Renal pelvis (tissue), 12 donors: ENCODE measurements around the gene SPATA31D1. TPM values are rescaled to one million over a fixed set of nuclear protein-coding genes. Genes with fewer than 3 reads are reported as not detected.
"Not testable (repeated sequence)": the region's sequence is repeated elsewhere in the genome, so short reads cannot be mapped to it uniquely, and the experiment has no call there.

ENCODE experiments used
- DNase-seq: peaks from one replicate; pipeline ENCODE4 v3.0.0-alpha.2; 2013
- long read RNA-seq, 16 experiments: transcript quantifications; one replicate each; lab custom pipeline, GENCODE V29; 2026
- polyA plus RNA-seq, 3 donors: library from polyadenylated mRNA; unstranded; fragments of 120-200 nt; gene quantifications; one replicate each; pipeline ENCODE4 v1.2.1, GENCODE V29; 2013; ENCODE audit not compliant: insufficient read length in 3 of 3

SPATA31D1 gene
- polyA plus RNA-seq, result not detected
- long read RNA-seq, donor 1, result 0 reads
- long read RNA-seq, donor 2, result 0 reads
- long read RNA-seq, donor 3, result 0 reads
- long read RNA-seq, donor 4, result 0 reads
- long read RNA-seq, donor 5, result 0 reads
- long read RNA-seq, donor 6, result 0 reads
- long read RNA-seq, donor 7, result 0 reads
- long read RNA-seq, donor 8, result 0 reads
- long read RNA-seq, donor 9, result 0 reads
- long read RNA-seq, donor 10, result 0 reads
- long read RNA-seq, donor 11, result 0 reads
- long read RNA-seq, donor 12, result 0 reads
- long read RNA-seq, donor 13, result 0 reads
- long read RNA-seq, donor 14, result 0 reads
- long read RNA-seq, donor 15, result 0 reads
- long read RNA-seq, donor 16, result 0 reads

- not testable (repeated sequence) for DNase-seq
Observed at GRCh38 chr9:81988472-81988871, at the start of gene SPATA31D1. Gene SPATA31D1, plus strand, starts transcription at chr9:81988772. Its CDS starts 47 bp downstream, at chr9:81988819.

- not testable (repeated sequence) for DNase-seq
Observed at GRCh38 chr9:81943393-81943792, 45.2 kb upstream of the SPATA31D1 start, which contains the start of gene SPATA31D3. Gene SPATA31D3, plus strand, starts transcription at chr9:81943500. Its CDS starts 86 bp downstream, at chr9:81943586.

- not testable (repeated sequence) for DNase-seq
Observed at GRCh38 chr9:81948650-81949049, 39.9 kb upstream of the SPATA31D1 start.

GRCh38 chr9:81953096-81953495 lies 35.5 kb upstream of the SPATA31D1 start:
- DNase-seq, result no peak

- no peak for DNase-seq
Observed at GRCh38 chr9:81955625-81956024, 32.9 kb upstream of the SPATA31D1 start.

GRCh38 chr9:81964218-81965171 lies 24.1 kb upstream of the SPATA31D1 start:
- DNase-seq, result no peak

- DNase-seq, result no peak
Observed at GRCh38 chr9:81968026-81968425, 20.5 kb upstream of the SPATA31D1 start.

GRCh38 chr9:81969971-81970370 lies 18.6 kb upstream of the SPATA31D1 start:
- no peak for DNase-seq

GRCh38 chr9:81971727-81972126 lies 16.8 kb upstream of the SPATA31D1 start:
- DNase-seq, result no peak

GRCh38 chr9:81974764-81975163 lies 13.8 kb upstream of the SPATA31D1 start:
- DNase-seq, result no peak

- no peak for DNase-seq
Observed at GRCh38 chr9:81976351-81976750, 12.2 kb upstream of the SPATA31D1 start.

- DNase-seq, result no peak
Observed at GRCh38 chr9:81979196-81979595, 9.4 kb upstream of the SPATA31D1 start.

- no peak for DNase-seq
Observed at GRCh38 chr9:81980568-81980967, 8.0 kb upstream of the SPATA31D1 start.

GRCh38 chr9:81981883-81982282 lies 6.7 kb upstream of the SPATA31D1 start:
- DNase-seq, result no peak

- DNase-seq, result no peak
Observed at GRCh38 chr9:81984928-81985327, 3.6 kb upstream of the SPATA31D1 start.

- no peak for DNase-seq
Observed at GRCh38 chr9:81986051-81986450, 2.5 kb upstream of the SPATA31D1 start.

GRCh38 chr9:81989700-81990099 lies 1.1 kb downstream of the SPATA31D1 start:
- DNase-seq, result no peak

- no peak for DNase-seq
Observed at GRCh38 chr9:81993656-81994055, 5.1 kb downstream of the SPATA31D1 start.

- DNase-seq, result no peak
Observed at GRCh38 chr9:81999806-82000205, 11.2 kb downstream of the SPATA31D1 start.

GRCh38 chr9:82010711-82011110 lies 22.1 kb downstream of the SPATA31D1 start:
- DNase-seq, result no peak

- no peak for DNase-seq
Observed at GRCh38 chr9:82011133-82011532, 22.6 kb downstream of the SPATA31D1 start.

GRCh38 chr9:82012276-82012675 lies 23.7 kb downstream of the SPATA31D1 start:
- DNase-seq, result no peak

GRCh38 chr9:82020331-82020730 lies 31.8 kb downstream of the SPATA31D1 start:
- no peak for DNase-seq
